Gastrocnemius medialis (tissue), 4 donors: Measurements from ENCODE around the gene ZCCHC17.

Source experiments
- CTCF ChIP-seq, 5 experiments: fragments of 450-650 bp in 3 of 5; fragments of 200-600 bp in 2 of 5; sonication (generic) in 2 of 5; IDR thresholded peaks in 4 of 5; conservative IDR thresholded peaks in 1 of 5; 1 replicate in 4 of 5; 2 replicates in 1 of 5; pipeline ENCODE4 v1.5.1; 2016 to 2019; ENCODE audit warnings: antibody characterized with exemption in 5 of 5, mild to moderate bottlenecking in 3 of 5, moderate library complexity in 3 of 5
- POLR2A ChIP-seq, 2 donors: fragments of 450-650 bp; IDR thresholded peaks; one replicate each; pipeline ENCODE4 v1.6.1; 2017; ENCODE audit warnings: antibody characterized with exemption in 2 of 2, mild to moderate bottlenecking in 2 of 2, moderate library complexity in 2 of 2

DNA sequence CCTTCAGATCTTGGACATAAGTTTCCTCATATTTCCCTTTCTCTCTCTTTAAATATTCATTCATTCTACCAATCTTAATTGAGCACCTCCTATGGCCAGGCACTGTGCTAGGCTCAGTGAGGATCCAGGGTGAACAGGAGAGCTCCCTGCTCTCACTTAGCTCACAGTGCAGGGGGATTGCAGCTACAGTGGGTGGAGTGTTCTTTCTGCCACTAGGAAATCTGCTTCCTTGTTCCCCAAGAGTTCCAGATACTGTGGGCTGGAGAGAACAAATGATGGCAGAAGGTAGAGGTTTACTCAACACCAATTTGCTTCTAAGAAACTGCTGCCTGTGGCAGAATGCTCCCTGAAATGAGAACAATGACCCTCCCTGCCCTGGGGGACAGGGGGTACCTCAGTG is 81.2 kb downstream of the ZCCHC17 start:
- TF ChIP-seq CTCF (IDR thresholded peaks at IDR 0.05 in 4 of 5, conservative IDR thresholded peaks at IDR 0.05 in 1 of 5): no peak
- no peak for TF ChIP-seq POLR2A (IDR thresholded peaks at IDR 0.05)
